HCT116 (cell line): ENCODE measurements around the gene IL15RA. TPM values are rescaled to one million over a fixed set of nuclear protein-coding genes. Genes with fewer than 3 reads are reported as not detected.

Experiments
- ATAC-seq: fragments of 200-7000 bp; cut with Tn5 transposase; 2 replicates; pipeline ENCODE4 v1.9.1; 2020; ENCODE audit warnings: mild to moderate bottlenecking, moderate library complexity
- BruUV-seq: library from RNA; stranded (reverse); fragments of 400-500 nt; replicated peaks from 2 replicates; lab custom pipeline; 2021; lab: Mats Ljungman, UMichigan
- CTCF ChIA-PET: fragments of 300-600 bp; sonication (Branson Sonifier 250); formaldehyde crosslinking; loops from one replicate; lab custom pipeline; 2021; ENCODE audit warnings: antibody characterized with exemption; lab: Charles Lee
- POLR2A ChIA-PET: fragments of 300-600, 350-600 bp; sonication (Branson Sonifier 250); formaldehyde crosslinking; loops from one replicate; lab custom pipeline; 2021; ENCODE audit warnings: antibody characterized with exemption; lab: Charles Lee
- RAD21 ChIA-PET, 2 experiments: fragments of 300-600 bp; sonication (Branson Sonifier 250); formaldehyde crosslinking; loops; one replicate each; lab custom pipeline; 2023; ENCODE audit warnings: low total read pairs in 2 of 2; ENCODE audit not compliant: uncharacterized antibody in 2 of 2, unreplicated experiment in 2 of 2, low non-redundant PET in 1 of 2; lab: Charles Lee
- DNase-seq: peaks from one replicate; pipeline ENCODE4 v3.0.0-alpha.2; 2010; ENCODE audit warnings: low read depth, low spot score
- H2AFZ ChIP-seq: fragments of 200-600 bp; shearing (Covaris generic), sonication (generic); 2 replicates; pipeline ENCODE4 v1.6.1; 2017; ENCODE audit warnings: low read depth, mixed run types, mixed read lengths, antibody characterized with exemption, low read length; ENCODE audit not compliant: poor library complexity, severe bottlenecking
- H3K27ac ChIP-seq: 2 replicates; pipeline ENCODE4 v1.5.1; 2012; ENCODE audit warnings: low read depth, low read length
- H3K27me3 ChIP-seq: fragments of 200-600 bp; sonication (generic); 2 replicates; pipeline ENCODE4 v1.6.1; 2016; ENCODE audit warnings: mixed run types, low read length, mixed read lengths; ENCODE audit not compliant: insufficient read depth
- H3K36me3 ChIP-seq, 2 experiments: fragments of 200-500 bp in 1 of 2; fragments of 200-600 bp in 1 of 2; sonication (Bioruptor generic) in 1 of 2; sonication (generic) in 1 of 2; 2 replicates each; pipeline versions ENCODE4 v1.5.1 to v1.6.1; 2014 to 2016; ENCODE audit warnings: low read length in 2 of 2, inconsistent platforms in 1 of 2, mixed read lengths in 1 of 2, mixed run types in 1 of 2; ENCODE audit not compliant: insufficient read depth in 2 of 2, control insufficient read depth in 1 of 2
- H3K4me1 ChIP-seq, 2 experiments: fragments of 200-600 bp in 1 of 2; sonication (generic) in 1 of 2; 2 replicates each; pipeline versions ENCODE4 v1.5.1 to v1.6.1; 2012 to 2017; ENCODE audit warnings: low read length in 2 of 2, inconsistent platforms in 1 of 2, mild to moderate bottlenecking in 1 of 2, mixed read lengths in 1 of 2, mixed run types in 1 of 2, moderate library complexity in 1 of 2; ENCODE audit not compliant: insufficient read depth in 2 of 2, control insufficient read depth in 1 of 2
- H3K4me2 ChIP-seq: fragments of 200-600 bp; sonication (generic); 2 replicates; pipeline ENCODE4 v1.6.1; 2017; ENCODE audit warnings: mixed run types, low read length, mixed read lengths
- H3K4me3 ChIP-seq, 2 experiments: fragments of 200-600 bp in 1 of 2; sonication (generic) in 1 of 2; replicated peaks in 1 of 2; 2 replicates each; pipeline ENCODE4 v1.5.1; 2011 to 2016; ENCODE audit warnings: low read length in 2 of 2, control low read depth in 1 of 2, low read depth in 1 of 2, mild to moderate bottlenecking in 1 of 2, mixed read lengths in 1 of 2, mixed run types in 1 of 2
- H3K79me2 ChIP-seq: fragments of 200-600 bp; sonication (generic); 2 replicates; pipeline ENCODE4 v1.6.1; 2017; ENCODE audit warnings: mild to moderate bottlenecking, mixed run types, low read length, moderate library complexity, mixed read lengths; ENCODE audit not compliant: insufficient read depth
- H3K9ac ChIP-seq: fragments of 200-600 bp; sonication (generic); 2 replicates; pipeline ENCODE4 v1.6.1; 2016; ENCODE audit warnings: low read length, mixed read lengths
- H3K9me2 ChIP-seq: fragments of 200-600 bp; sonication (generic), shearing (Covaris generic); 2 replicates; pipeline ENCODE4 v1.6.1; 2017; ENCODE audit warnings: mixed run types, mild to moderate bottlenecking, moderate library complexity; ENCODE audit not compliant: insufficient read depth
- H3K9me3 ChIP-seq, 2 experiments: fragments of 200-500 bp in 1 of 2; fragments of 200-600 bp in 1 of 2; sonication (Bioruptor generic) in 1 of 2; sonication (generic) in 1 of 2; 2 replicates each; pipeline ENCODE4 v1.6.1; 2014 to 2017; ENCODE audit warnings: low read length in 2 of 2, mixed read lengths in 2 of 2, inconsistent platforms in 1 of 2, low read depth in 1 of 2, mild to moderate bottlenecking in 1 of 2, mixed run types in 1 of 2, moderate library complexity in 1 of 2; ENCODE audit not compliant: control insufficient read depth in 1 of 2, insufficient read depth in 1 of 2
- H4K20me1 ChIP-seq: fragments of 200-600 bp; sonication (generic), shearing (Covaris generic); 2 replicates; pipeline ENCODE4 v1.6.1; 2017; ENCODE audit warnings: mixed run types, mild to moderate bottlenecking, moderate library complexity; ENCODE audit not compliant: insufficient read depth
- CBX3 ChIP-seq: IDR thresholded peaks from 2 replicates; pipeline ENCODE4 v1.6.1; 2012; ENCODE audit warnings: low read depth
- CTCF ChIP-seq, 3 experiments: fragments of 200-600 bp in 1 of 3; sonication (generic) in 1 of 3; IDR thresholded peaks in 2 of 3; conservative IDR thresholded peaks in 1 of 3; 2 replicates each; pipeline ENCODE4 v1.5.1; 2012 to 2017; ENCODE audit warnings: low read depth in 2 of 3, low read length in 2 of 3, antibody characterized with exemption in 1 of 3, borderline replicate concordance in 1 of 3, control low read depth in 1 of 3, mild to moderate bottlenecking in 1 of 3, mixed read lengths in 1 of 3, mixed run types in 1 of 3, moderate library complexity in 1 of 3; ENCODE audit not compliant: insufficient read depth in 1 of 3
- ELF1 ChIP-seq: IDR thresholded peaks from 2 replicates; pipeline ENCODE4 v1.6.1; 2012; ENCODE audit warnings: low read depth, borderline replicate concordance
- EZH2 ChIP-seq: fragments of 200-600 bp; sonication (generic); IDR thresholded peaks from 2 replicates; pipeline ENCODE4 v1.6.1; 2017; ENCODE audit warnings: antibody characterized with exemption, mixed run types
- EZH2phosphoT487 ChIP-seq: fragments of 200-600 bp; IDR thresholded peaks from 2 replicates; pipeline ENCODE4 v1.6.1; 2018; ENCODE audit warnings: antibody characterized with exemption, borderline replicate concordance
- POLR2AphosphoS5 ChIP-seq: IDR thresholded peaks from 2 replicates; pipeline ENCODE4 v1.6.1; 2011; ENCODE audit warnings: mild to moderate bottlenecking, low read depth, low read length, moderate library complexity
- RAD21 ChIP-seq: IDR thresholded peaks from 2 replicates; pipeline ENCODE4 v1.6.1; 2012; ENCODE audit warnings: low read depth, mild to moderate bottlenecking
- REST ChIP-seq: IDR thresholded peaks from 2 replicates; pipeline ENCODE4 v1.6.1; 2012; ENCODE audit warnings: low read depth
- intact Hi-C: fragments of 100-400 bp; cut with micrococcal nuclease; formaldehyde crosslinking; loops from 2 replicates; pipeline ENCODE4 v1.10.0; 2022
- total RNA-seq: library from RNA; stranded (reverse); gene quantifications from one replicate; pipeline ENCODE4 v1.2.1, GENCODE V29; 2021; ENCODE audit not compliant: unreplicated experiment
- TF ChIP-seq, protein P1 (sequence below): IDR thresholded peaks from 2 replicates; pipeline ENCODE4 v1.6.1; 2012

IL15RA gene
- total RNA-seq, 1 experiment from 2014 or later, result 10.5 TPM

DNA sequence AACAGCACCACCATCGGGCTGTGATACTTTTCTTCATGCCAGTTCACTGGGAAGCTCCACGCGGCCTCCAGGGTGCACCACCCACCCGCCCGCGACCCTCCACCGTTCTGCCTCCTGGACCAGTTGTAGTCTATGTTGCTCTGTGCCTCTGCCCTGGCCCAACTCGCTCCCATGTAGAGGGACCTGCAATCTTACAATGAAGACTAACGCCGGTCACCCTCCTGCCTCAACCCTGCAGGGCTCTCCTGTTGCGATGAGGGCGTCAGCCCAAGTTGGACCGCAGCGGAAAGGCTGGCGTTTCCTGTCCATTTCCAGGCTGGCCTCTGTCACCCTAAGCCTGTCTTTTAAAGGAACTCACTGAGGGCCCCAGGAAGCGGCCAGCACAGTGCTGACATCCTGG is 34.9 kb downstream of the IL15RA start:
- Histone ChIP-seq H3K9me2 (no peaks in the 10 kb centered on the region), H3K9me3 (no peaks in the 10 kb centered on the region), H3K9ac (no peak overlapping the region), H2AFZ (no peak overlapping the region), H3K79me2 (no peaks in the 10 kb centered on the region), H3K27ac (no peak overlapping the region), H3K4me2 (no peak overlapping the region), H3K4me1 (peaks cover 0 to 16% of the 10 kb centered on the region in 2 experiments; a peak in 2 of 4 replicates)
- ChIA-PET POLR2A (no interaction called here), CTCF (no interaction called here), RAD21 (interaction anchor here in 1 of 2 experiments (0.7 kb wide), 1 partner anchor 15 kb away, joined by 3 read pairs; no protein-coding TSS in a partner anchor)
- intact Hi-C loops, result loop anchor here (10.0 kb wide), 1 partner anchor 72 kb away; no protein-coding TSS in a partner anchor
- no TSS peak for BruUV-seq
- ATAC-seq (no peak), DNase-seq (no peak)
- TF ChIP-seq RAD21 (no peak), POLR2AphosphoS5 (no peak), EZH2phosphoT487 (no peak), CTCF (IDR thresholded peaks at IDR 0.05 in 2 of 3, conservative IDR thresholded peaks at IDR 0.05 in 1 of 3; ENCODE audit: borderline replicate concordance in 1 of 3, insufficient read depth in 1 of 3, low read depth in 2 of 3, low read length in 2 of 3) (no peak), CBX3 (no peak), EZH2 (no peak), REST (no peak), ELF1 (no peak)
- TF ChIP-seq, protein P1, sequence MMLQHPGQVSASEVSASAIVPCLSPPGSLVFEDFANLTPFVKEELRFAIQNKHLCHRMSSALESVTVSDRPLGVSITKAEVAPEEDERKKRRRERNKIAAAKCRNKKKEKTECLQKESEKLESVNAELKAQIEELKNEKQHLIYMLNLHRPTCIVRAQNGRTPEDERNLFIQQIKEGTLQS, result no peak
- TF ChIP-seq, all 23 proteins: peak for 0
- H3K36me3 ChIP-seq, result peaks cover 3 to 5% of the 10 kb centered on the region in 2 experiments; a peak in 2 of 4 replicates
- no peak overlapping the region for H3K4me3 ChIP-seq
- H4K20me1 ChIP-seq, result no peaks in the 10 kb centered on the region
- H3K27me3 ChIP-seq, result no peaks in the 10 kb centered on the region
